ENCODE measurements around the gene BTBD9. TPM values are rescaled to one million over a fixed set of nuclear protein-coding genes. Genes with fewer than 3 reads are reported as not detected.

BTBD9 gene
- total and polyA plus RNA-seq, 11 donors: 6.3 to 23.3 (median 19.4) TPM

GRCh38 chr6:38504996-38505395, 134.7 kb downstream of the BTBD9 start:
- intact Hi-C loops (cut with DNase I): no loop called here
- DNase-seq (no peak), ATAC-seq (no peak)
- no peaks in the 10 kb centered on the region for H3K9me3 ChIP-seq
- 92 to 97% (median 94%) methylated on average over 3 of the region's 3 CpGs for WGBS, 4 donors
- no peaks in the 10 kb centered on the region for H3K27me3 ChIP-seq
- H3K36me3 ChIP-seq: no peaks in the 10 kb centered on the region
- TF ChIP-seq POLR2A (IDR thresholded peaks at IDR 0.05) (no peak), CTCF (IDR thresholded peaks at IDR 0.05) (no peak)
- H3K4me1 ChIP-seq: peaks cover 0 to 12% (median 0%) of the 10 kb centered on the region in 12 donors
- H3K4me3 ChIP-seq: no peak overlapping the region
- no peak overlapping the region for H3K27ac ChIP-seq

- Histone ChIP-seq H3K27me3 (no peaks in the 10 kb centered on the region), H3K36me3 (no peaks in the 10 kb centered on the region), H3K4me3 (no peak overlapping the region), H3K27ac (no peak overlapping the region), H3K9me3 (no peaks in the 10 kb centered on the region), H3K4me1 (peaks cover 0 to 7% (median 0%) of the 10 kb centered on the region in 12 donors)
- peak in 1 of 4 donors; percentile 45 for ATAC-seq
- TF ChIP-seq CTCF (IDR thresholded peaks at IDR 0.05) (no peak), POLR2A (IDR thresholded peaks at IDR 0.05) (no peak)
- no peak for DNase-seq
- intact Hi-C loops (cut with DNase I): no loop called here
- WGBS, 4 donors: 61 to 68% (median 66%) methylated on average over 6 of the region's 6 CpGs
Measured at GRCh38 chr6:38503960-38504682, 135.6 kb downstream of the BTBD9 start.

- DNase-seq (no peak), ATAC-seq (no peak)
- WGBS, 4 donors: 89 to 95% (median 94%) methylated on average over 5 of the region's 5 CpGs
- Histone ChIP-seq H3K4me1 (peaks cover 0 to 7% (median 0%) of the 10 kb centered on the region in 12 donors), H3K4me3 (no peak overlapping the region), H3K36me3 (no peaks in the 10 kb centered on the region), H3K9me3 (no peaks in the 10 kb centered on the region), H3K27me3 (no peaks in the 10 kb centered on the region), H3K27ac (no peak overlapping the region)
- no peak for TF ChIP-seq CTCF (IDR thresholded peaks at IDR 0.05)
- no peak for TF ChIP-seq POLR2A (IDR thresholded peaks at IDR 0.05)
- intact Hi-C loops (cut with DNase I): no loop called here
Measured at GRCh38 chr6:38503032-38503773, 136.5 kb downstream of the BTBD9 start.

GRCh38 chr6:38502423-38502822, 137.3 kb downstream of the BTBD9 start:
- 87 to 94% (median 90%) methylated on average over 4 of the region's 4 CpGs for WGBS, 4 donors
- no peak for ATAC-seq
- intact Hi-C loops (cut with DNase I): no loop called here

More at GRCh38 chr6:38502423-38502822, 137.3 kb downstream of the BTBD9 start:
- no peak overlapping the region for H3K27ac ChIP-seq
- H3K4me3 ChIP-seq: no peak overlapping the region
- peaks cover 0 to 7% (median 0%) of the 10 kb centered on the region in 12 donors for H3K4me1 ChIP-seq
- H3K36me3 ChIP-seq: no peaks in the 10 kb centered on the region
- TF ChIP-seq POLR2A (IDR thresholded peaks at IDR 0.05) (no peak), CTCF (IDR thresholded peaks at IDR 0.05) (no peak)
- no peak for DNase-seq
- no peaks in the 10 kb centered on the region for H3K27me3 ChIP-seq
- H3K9me3 ChIP-seq: no peaks in the 10 kb centered on the region
